Measurements from ENCODE around the gene GRIA4. TPM values are rescaled to one million over a fixed set of nuclear protein-coding genes. Genes with fewer than 3 reads are reported as not detected.

Gene GRIA4
- total and polyA plus RNA-seq, 2 of the 13 experiments (the other 11 are each of a cell fraction or from before 2014, with no cell fraction given): not detected

DNA sequence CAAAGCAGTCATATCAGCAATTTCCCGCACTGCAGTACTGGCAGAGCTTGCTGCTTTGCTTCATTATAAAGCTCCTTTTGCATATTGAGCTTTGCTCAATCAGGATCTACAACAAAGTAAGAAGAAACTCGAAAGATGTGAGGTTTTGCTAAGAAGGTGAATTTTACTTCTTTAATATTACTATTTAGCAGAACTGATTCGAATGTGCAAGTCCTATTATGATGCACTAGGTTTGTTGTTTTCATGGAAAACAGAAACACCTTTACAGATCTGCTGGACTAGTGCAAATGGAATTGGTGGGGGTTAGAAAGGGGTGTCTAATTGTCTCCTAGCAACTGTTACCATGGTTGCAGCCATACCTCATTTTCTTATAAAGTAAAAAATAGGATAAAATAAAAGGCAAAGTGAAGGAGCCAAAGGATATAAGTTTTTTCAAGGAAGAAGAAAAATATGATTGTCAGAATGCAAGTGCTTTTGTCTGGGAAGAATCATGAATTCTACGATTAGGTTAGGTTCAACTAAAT lies 259.0 kb downstream of the GRIA4 start:
- intact Hi-C loops (cut with micrococcal nuclease; ENCODE audit: unreplicated experiment) (no loop called here), in situ Hi-C loops (cut with HindIII; ENCODE audit: extremely low pct_ligation_motif_present, low pct_unique_long_range_greater_than_20kb) (no loop called here)
- H2AFZ ChIP-seq (ENCODE audit: low read length): no peak overlapping the region
- no peaks in the 10 kb centered on the region for H3K9me3 ChIP-seq (ENCODE audit: low read length)
- H3K27ac ChIP-seq (ENCODE audit: extremely low read length, insufficient read depth, low read length): no peak overlapping the region
- ChIA-PET POLR2A (no interaction called here), CTCF (ENCODE audit: low intra/inter-chr PET ratio, low total read pairs) (no interaction called here)
- no peaks in the 10 kb centered on the region for H3K36me3 ChIP-seq (replicated peaks in 1 of 2; ENCODE audit: control insufficient read depth in 1 of 2, insufficient read depth in 2 of 2, low read length in 2 of 2)
- BruUV-seq (replicated peaks): no TSS peak
- no peak overlapping the region for H3K9ac ChIP-seq (ENCODE audit: insufficient read depth, low read depth, low read length)
- no peak for FAIRE-seq
- H3K4me2 ChIP-seq (ENCODE audit: low read depth, low read length): no peak overlapping the region
- H3K4me1 ChIP-seq (ENCODE audit: insufficient read depth, low read length): no peaks in the 10 kb centered on the region
- WGBS (ENCODE audit: low lambda C conversion rate): 2% methylated on average over 4 of the region's 4 CpGs
- ATAC-seq: no peak
- no peaks in the 10 kb centered on the region for H3K79me2 ChIP-seq (ENCODE audit: insufficient read depth, low read length)
- H3K4me3 ChIP-seq (replicated peaks in 1 of 3; ENCODE audit: insufficient read depth in 1 of 3, low read depth in 2 of 3, low read length in 3 of 3): no peak overlapping the region
- H4K20me1 ChIP-seq (ENCODE audit: insufficient read depth, low read length): no peaks in the 10 kb centered on the region
- no peaks in the 10 kb centered on the region for H3K27me3 ChIP-seq (ENCODE audit: control insufficient read depth in 1 of 2, insufficient read depth in 2 of 2, low read length in 2 of 2)
- TF ChIP-seq, protein P1, sequence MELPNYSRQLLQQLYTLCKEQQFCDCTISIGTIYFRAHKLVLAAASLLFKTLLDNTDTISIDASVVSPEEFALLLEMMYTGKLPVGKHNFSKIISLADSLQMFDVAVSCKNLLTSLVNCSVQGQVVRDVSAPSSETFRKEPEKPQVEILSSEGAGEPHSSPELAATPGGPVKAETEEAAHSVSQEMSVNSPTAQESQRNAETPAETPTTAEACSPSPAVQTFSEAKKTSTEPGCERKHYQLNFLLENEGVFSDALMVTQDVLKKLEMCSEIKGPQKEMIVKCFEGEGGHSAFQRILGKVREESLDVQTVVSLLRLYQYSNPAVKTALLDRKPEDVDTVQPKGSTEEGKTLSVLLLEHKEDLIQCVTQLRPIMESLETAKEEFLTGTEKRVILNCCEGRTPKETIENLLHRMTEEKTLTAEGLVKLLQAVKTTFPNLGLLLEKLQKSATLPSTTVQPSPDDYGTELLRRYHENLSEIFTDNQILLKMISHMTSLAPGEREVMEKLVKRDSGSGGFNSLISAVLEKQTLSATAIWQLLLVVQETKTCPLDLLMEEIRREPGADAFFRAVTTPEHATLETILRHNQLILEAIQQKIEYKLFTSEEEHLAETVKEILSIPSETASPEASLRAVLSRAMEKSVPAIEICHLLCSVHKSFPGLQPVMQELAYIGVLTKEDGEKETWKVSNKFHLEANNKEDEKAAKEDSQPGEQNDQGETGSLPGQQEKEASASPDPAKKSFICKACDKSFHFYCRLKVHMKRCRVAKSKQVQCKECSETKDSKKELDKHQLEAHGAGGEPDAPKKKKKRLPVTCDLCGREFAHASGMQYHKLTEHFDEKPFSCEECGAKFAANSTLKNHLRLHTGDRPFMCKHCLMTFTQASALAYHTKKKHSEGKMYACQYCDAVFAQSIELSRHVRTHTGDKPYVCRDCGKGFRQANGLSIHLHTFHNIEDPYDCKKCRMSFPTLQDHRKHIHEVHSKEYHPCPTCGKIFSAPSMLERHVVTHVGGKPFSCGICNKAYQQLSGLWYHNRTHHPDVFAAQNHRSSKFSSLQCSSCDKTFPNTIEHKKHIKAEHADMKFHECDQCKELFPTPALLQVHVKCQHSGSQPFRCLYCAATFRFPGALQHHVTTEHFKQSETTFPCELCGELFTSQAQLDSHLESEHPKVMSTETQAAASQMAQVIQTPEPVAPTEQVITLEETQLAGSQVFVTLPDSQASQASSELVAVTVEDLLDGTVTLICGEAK (IDR thresholded peaks at IDR 0.05): no peak
- TF ChIP-seq, protein P1 (CRISPR knock-in tag; IDR thresholded peaks at IDR 0.05): no peak
- TF ChIP-seq MAFK (conservative IDR thresholded peaks at IDR 0.05 in 1 of 2, IDR thresholded peaks at IDR 0.05 in 1 of 2; ENCODE audit: low read length in 2 of 2): peak; percentile 5 to 44; a peak in 2 of 4 replicates
- TF ChIP-seq, protein P2, sequence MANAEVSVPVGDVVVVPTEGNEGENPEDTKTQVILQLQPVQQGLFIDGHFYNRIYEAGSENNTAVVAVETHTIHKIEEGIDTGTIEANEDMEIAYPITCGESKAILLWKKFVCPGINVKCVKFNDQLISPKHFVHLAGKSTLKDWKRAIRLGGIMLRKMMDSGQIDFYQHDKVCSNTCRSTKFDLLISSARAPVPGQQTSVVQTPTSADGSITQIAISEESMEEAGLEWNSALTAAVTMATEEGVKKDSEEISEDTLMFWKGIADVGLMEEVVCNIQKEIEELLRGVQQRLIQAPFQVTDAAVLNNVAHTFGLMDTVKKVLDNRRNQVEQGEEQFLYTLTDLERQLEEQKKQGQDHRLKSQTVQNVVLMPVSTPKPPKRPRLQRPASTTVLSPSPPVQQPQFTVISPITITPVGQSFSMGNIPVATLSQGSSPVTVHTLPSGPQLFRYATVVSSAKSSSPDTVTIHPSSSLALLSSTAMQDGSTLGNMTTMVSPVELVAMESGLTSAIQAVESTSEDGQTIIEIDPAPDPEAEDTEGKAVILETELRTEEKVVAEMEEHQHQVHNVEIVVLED (CRISPR knock-in tag; IDR thresholded peaks at IDR 0.05; ENCODE audit: borderline replicate concordance): no peak
- TF ChIP-seq TAF15 (IDR thresholded peaks at IDR 0.05; ENCODE audit: low read depth, low read length, poor library complexity, severe bottlenecking): no peak
- TF ChIP-seq FOXP1 (IDR thresholded peaks at IDR 0.05): no peak
- no peak for TF ChIP-seq FOXP1 (CRISPR knock-in tag; IDR thresholded peaks at IDR 0.05)
- TF ChIP-seq, protein P3, sequence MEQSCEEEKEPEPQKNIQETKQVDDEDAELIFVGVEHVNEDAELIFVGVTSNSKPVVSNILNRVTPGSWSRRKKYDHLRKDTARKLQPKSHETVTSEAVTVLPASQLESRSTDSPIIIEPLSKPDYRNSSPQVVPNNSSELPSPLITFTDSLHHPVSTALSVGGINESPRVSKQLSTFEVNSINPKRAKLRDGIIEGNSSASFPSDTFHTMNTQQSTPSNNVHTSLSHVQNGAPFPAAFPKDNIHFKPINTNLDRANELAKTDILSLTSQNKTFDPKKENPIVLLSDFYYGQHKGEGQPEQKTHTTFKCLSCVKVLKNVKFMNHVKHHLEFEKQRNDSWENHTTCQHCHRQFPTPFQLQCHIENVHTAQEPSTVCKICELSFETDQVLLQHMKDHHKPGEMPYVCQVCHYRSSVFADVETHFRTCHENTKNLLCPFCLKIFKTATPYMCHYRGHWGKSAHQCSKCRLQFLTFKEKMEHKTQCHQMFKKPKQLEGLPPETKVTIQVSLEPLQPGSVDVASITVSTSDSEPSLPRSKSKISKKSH (CRISPR knock-in tag; IDR thresholded peaks at IDR 0.05; ENCODE audit: borderline replicate concordance): no peak
- TF ChIP-seq MAFF (IDR thresholded peaks at IDR 0.05; ENCODE audit: low read depth, low read length): 0 out of 2 replicates have a peak, but pooled peaks have one; percentile 6
- TF ChIP-seq, protein P4, sequence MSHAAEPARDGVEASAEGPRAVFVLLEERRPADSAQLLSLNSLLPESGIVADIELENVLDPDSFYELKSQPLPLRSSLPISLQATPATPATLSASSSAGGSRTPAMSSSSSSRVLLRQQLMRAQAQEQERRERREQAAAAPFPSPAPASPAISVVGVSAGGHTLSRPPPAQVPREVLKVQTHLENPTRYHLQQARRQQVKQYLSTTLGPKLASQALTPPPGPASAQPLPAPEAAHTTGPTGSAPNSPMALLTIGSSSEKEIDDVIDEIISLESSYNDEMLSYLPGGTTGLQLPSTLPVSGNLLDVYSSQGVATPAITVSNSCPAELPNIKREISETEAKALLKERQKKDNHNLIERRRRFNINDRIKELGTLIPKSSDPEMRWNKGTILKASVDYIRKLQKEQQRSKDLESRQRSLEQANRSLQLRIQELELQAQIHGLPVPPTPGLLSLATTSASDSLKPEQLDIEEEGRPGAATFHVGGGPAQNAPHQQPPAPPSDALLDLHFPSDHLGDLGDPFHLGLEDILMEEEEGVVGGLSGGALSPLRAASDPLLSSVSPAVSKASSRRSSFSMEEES (CRISPR knock-in tag; IDR thresholded peaks at IDR 0.05): no peak
- DNase-seq (ENCODE audit: low spot score): no peak
